ENCODE measurements around the gene DHX16.
"Not testable (repeated sequence)": the region's sequence is repeated elsewhere in the genome, so short reads cannot be mapped to it uniquely, and the experiment has no call there.

Gene DHX16

GRCh38 chr6:30672445-30673253, at the start of gene DHX16:
DHX16 (minus strand) TSS chr6:30673006; CDS start chr6:30672841, 165 bp downstream.
- peak; percentile 86 for DNase-seq

GRCh38 chr6:30722025-30722279, 49.1 kb upstream of the DHX16 start:
- DNase-seq, result not testable (repeated sequence)

- peak; percentile 74 for DNase-seq
Measured at GRCh38 chr6:30721198-30722024, 48.6 kb upstream of the DHX16 start.

- peak; percentile 51 for DNase-seq
Measured at GRCh38 chr6:30720738-30721197, 48.0 kb upstream of the DHX16 start.

GRCh38 chr6:30719791-30720737, 47.3 kb upstream of the DHX16 start, which contains the start of gene TUBB:
TUBB (plus strand) TSS chr6:30720352; CDS start chr6:30720507, 155 bp downstream.
- DNase-seq, result peak; percentile 98

- DNase-seq, result no peak
Measured at GRCh38 chr6:30719356-30719755, 46.5 kb upstream of the DHX16 start.

- not testable (repeated sequence) for DNase-seq
Measured at GRCh38 chr6:30717845-30718720, 45.3 kb upstream of the DHX16 start.

GRCh38 chr6:30717129-30717844, 44.5 kb upstream of the DHX16 start, which contains the start of gene MDC1:
MDC1 (minus strand) TSS chr6:30717281; CDS start chr6:30715175, 2,106 bp downstream.
- peak; percentile 100 for DNase-seq

- no peak for DNase-seq
Measured at GRCh38 chr6:30716879-30717128, 44.0 kb upstream of the DHX16 start.

- no peak for DNase-seq
Measured at GRCh38 chr6:30714263-30714662, 41.5 kb upstream of the DHX16 start.

- DNase-seq, result no peak
Measured at GRCh38 chr6:30712441-30712945, 39.7 kb upstream of the DHX16 start.

- no peak for DNase-seq
Measured at GRCh38 chr6:30711758-30712380, 39.1 kb upstream of the DHX16 start.

- no peak for DNase-seq
Measured at GRCh38 chr6:30709101-30709868, 36.5 kb upstream of the DHX16 start.

- DNase-seq, result peak; percentile 41
Measured at GRCh38 chr6:30707281-30707850, 34.6 kb upstream of the DHX16 start.

GRCh38 chr6:30705620-30706019, 32.8 kb upstream of the DHX16 start:
- no peak for DNase-seq

- no peak for DNase-seq
Measured at GRCh38 chr6:30703821-30704220, 31.0 kb upstream of the DHX16 start.

GRCh38 chr6:30703011-30703410, 30.2 kb upstream of the DHX16 start:
- no peak for DNase-seq

- no peak for DNase-seq
Measured at GRCh38 chr6:30700340-30700739, 27.5 kb upstream of the DHX16 start.

- no peak for DNase-seq
Measured at GRCh38 chr6:30696432-30696831, 23.6 kb upstream of the DHX16 start.

Measured in DMS153 (cell line).